ENCODE data around the gene CACNA1B.

CACNA1B gene

GRCh38 chr9:138053321-138053868 is 175.8 kb downstream of the CACNA1B start:
- H3K4me3 ChIP-seq (replicated peaks; ENCODE audit: insufficient read depth, low read length), result no peak overlapping the region
- TF ChIP-seq REST (IDR thresholded peaks at IDR 0.05; ENCODE audit: insufficient replicate concordance, low read depth) (no peak), GABPA (IDR thresholded peaks at IDR 0.05; ENCODE audit: low read depth) (no peak), SPI1 (IDR thresholded peaks at IDR 0.05; ENCODE audit: borderline replicate concordance, low read depth) (no peak)
- H3K27ac ChIP-seq (replicated peaks), result no peak overlapping the region
- DNase-seq (ENCODE audit: low read depth in 1 of 2, low spot score in 1 of 2), result no peak
- peaks cover 9% of the 10 kb centered on the region for H3K27me3 ChIP-seq (ENCODE audit: insufficient read depth, poor library complexity, severe bottlenecking)

GRCh38 chr9:138053996-138054752 is 176.6 kb downstream of the CACNA1B start:
- peak in 1 of 2 experiments; percentile 9 for DNase-seq (ENCODE audit: low read depth in 1 of 2, low spot score in 1 of 2)
- Histone ChIP-seq H3K27ac (replicated peaks) (no peak overlapping the region), H3K27me3 (ENCODE audit: insufficient read depth, poor library complexity, severe bottlenecking) (peaks cover 9% of the 10 kb centered on the region), H3K4me3 (replicated peaks; ENCODE audit: insufficient read depth, low read length) (no peak overlapping the region)
- TF ChIP-seq CTCF (IDR thresholded peaks at IDR 0.05; ENCODE audit: insufficient read depth, low read length), result no peak
- TF ChIP-seq REST (IDR thresholded peaks at IDR 0.05; ENCODE audit: insufficient replicate concordance, low read depth), result no peak
- TF ChIP-seq SPI1 (IDR thresholded peaks at IDR 0.05; ENCODE audit: borderline replicate concordance, low read depth), result no peak
- TF ChIP-seq GABPA (IDR thresholded peaks at IDR 0.05; ENCODE audit: low read depth), result no peak
- TF ChIP-seq POLR2AphosphoS5 (IDR thresholded peaks at IDR 0.05; ENCODE audit: low read depth), result no peak

GRCh38 chr9:138057726-138058125 is 180.1 kb downstream of the CACNA1B start:
- Histone ChIP-seq H3K27me3 (ENCODE audit: insufficient read depth, poor library complexity, severe bottlenecking) (peaks cover 2% of the 10 kb centered on the region), H3K27ac (replicated peaks) (no peak overlapping the region), H3K4me3 (replicated peaks; ENCODE audit: insufficient read depth, low read length) (no peak overlapping the region)
- no peak for DNase-seq (ENCODE audit: low read depth in 1 of 2, low spot score in 1 of 2)
- TF ChIP-seq REST (IDR thresholded peaks at IDR 0.05; ENCODE audit: insufficient replicate concordance, low read depth) (no peak), CTCF (IDR thresholded peaks at IDR 0.05; ENCODE audit: insufficient read depth, low read length) (no peak), SPI1 (IDR thresholded peaks at IDR 0.05; ENCODE audit: borderline replicate concordance, low read depth) (no peak), POLR2AphosphoS5 (IDR thresholded peaks at IDR 0.05; ENCODE audit: low read depth) (no peak), GABPA (IDR thresholded peaks at IDR 0.05; ENCODE audit: low read depth) (no peak)
